HG03175 (cell line): Measurements from ENCODE around the gene PIGU.
"Not testable (repeated sequence)": the region's sequence is repeated elsewhere in the genome, so short reads cannot be mapped to it uniquely, and the experiment has no call there.

Source experiments
- ATAC-seq: cut with Tn5 transposase; IDR thresholded peaks from one replicate; pipeline ENCODE4 v1.9.1; 2021; ENCODE audit warnings: mild to moderate bottlenecking, moderate library complexity; ENCODE audit not compliant: unreplicated experiment

The PIGU gene

DNA sequence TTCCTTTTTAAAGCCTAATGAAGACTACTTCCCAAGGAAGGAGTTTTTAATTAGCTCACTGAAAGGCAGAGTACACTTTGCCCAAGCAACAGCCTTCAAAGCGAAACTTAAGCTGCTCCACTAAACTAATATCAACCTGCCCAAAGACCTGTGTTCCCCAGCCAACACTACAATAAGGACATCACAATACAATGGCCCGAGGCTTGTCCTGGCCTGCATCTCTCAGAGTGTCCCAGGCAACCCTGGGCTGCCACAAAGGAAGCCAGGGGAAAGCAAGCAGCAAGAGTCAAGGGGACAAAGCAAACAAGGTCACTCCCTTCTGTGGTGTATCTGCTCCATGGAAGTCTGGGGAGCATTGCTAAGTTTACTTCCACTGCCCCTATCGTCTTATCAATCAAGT, 52.3 kb downstream of the PIGU start:
- no peak for ATAC-seq

DNA sequence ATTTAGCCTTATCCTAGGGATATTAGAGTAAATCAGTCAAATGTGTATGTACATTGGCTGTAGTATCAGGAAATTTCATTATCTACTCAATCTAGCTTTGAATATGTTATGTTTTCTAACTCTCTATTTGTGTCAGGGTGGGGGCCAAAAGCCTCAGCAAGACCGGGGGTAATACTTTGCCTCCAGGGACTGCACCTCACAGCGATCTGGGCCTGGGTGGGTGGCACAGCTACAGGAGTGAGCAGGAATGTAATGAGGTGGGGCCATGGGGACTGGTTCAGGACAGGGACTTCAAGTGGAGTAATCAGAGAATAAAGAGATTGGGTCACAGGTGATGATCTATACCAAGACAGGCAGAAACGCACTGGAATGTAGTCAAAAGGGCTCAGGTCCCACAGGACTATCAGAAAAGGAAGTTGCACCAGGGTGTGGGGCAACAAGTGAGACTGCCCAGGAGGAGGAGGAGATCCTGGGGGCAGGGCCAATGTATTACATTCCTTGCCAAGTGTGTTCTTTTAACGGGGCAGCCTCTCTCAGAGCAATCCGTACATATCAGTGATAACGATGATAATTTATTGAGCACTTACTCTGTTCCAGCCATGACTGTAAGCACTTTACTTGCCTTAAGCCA, 54.0 kb downstream of the PIGU start:
- ATAC-seq = no peak

DNA sequence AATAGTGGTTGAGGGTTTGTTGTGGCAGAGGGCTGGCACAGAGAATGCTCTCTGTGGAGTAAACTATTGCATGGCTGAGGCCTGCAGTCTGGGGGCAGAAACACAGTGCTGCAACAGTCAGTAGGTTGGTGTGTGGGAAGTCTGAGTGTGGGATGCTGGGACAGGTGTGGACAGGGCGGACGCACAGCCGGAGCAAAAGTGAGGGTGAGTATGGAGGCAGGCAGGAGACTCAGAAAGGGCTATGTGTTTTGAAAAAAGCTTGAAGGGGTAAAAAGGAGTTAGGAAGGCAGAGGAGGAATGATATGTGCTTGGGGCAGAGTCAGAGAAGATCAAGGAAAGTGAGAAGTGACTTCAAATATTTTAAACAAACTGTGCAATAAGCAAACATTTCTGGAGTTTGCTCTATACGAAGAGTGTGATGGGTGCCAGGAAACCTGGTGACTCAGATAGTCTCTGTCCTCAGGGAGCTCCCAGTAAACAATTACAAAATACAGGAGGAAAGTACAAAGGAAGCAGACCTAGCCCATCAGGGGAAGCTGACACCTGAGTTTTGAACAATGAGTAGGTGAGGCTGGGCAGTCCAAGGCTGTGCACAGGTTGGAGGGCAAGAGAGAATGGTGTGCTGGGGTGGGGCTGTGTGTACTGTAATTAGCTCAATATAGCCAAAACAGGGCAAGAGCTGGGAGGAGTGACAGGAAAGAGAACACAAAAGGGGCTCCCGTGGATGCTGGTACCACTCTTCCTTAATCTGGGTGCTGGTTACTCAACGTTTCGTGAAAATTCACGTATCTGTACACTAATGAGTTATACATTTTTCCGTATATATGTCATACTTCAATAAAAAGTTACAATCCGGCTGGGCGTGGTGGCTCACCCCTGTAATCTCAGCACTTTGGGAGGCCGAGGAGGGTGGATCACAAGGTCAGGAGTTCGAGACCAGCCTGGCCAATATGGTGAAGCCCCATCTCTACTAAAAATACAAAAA, 55.2 kb downstream of the PIGU start:
- ATAC-seq = no peak

DNA sequence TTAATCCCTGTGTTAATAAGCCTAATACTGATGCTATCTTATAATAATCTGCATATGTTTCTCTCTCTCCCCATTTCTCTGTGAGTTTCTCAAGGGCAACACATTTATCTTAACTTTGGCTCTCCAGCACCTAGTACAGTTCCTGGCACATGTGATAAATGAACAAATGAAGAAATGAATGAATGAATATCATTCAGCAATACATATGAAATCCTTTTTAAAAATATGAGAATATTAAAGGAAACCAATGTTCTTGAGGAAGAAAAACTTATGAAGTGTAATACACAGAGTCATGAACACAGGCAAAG, 55.9 kb downstream of the PIGU start:
- ATAC-seq = no peak

DNA sequence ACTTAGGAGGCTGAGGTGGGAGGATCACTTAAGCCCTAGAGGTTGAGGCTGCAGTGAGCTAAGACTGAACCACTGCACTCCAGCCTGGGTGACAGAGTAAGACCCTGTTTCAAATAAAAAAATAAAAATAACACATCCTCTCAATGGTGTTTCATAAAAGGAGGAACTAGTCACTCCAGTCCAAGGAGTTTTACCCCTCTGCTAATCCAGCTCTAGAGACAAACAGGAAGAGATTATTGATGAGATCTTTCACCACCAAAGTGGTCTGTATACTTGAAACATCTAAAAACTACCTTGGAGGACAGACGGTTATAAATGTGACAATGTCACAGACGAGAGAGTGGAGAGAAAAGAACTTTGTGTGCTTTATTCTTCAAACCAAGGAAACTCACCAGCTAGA, 58.2 kb downstream of the PIGU start:
- ATAC-seq = no peak

DNA sequence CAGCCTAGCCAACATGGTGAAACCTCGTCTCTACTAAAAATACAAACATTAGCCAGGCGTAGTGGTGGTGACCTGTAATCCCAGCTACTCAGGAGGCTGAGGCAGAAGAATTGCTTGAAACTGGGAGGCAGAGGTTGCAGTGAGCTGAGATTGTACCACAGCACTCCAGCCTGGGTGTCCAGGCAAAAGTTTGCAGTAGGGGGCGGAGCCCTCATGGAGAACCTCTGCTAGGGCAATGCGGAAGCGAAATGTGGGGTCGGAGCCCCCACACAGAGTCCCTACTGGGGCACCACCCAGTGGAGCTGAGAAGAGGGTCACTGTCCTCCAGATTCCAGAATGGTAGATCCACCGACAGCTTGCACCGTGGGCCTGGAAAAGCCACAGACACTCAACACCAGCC, 60.0 kb downstream of the PIGU start:
- ATAC-seq = not testable (repeated sequence)

DNA sequence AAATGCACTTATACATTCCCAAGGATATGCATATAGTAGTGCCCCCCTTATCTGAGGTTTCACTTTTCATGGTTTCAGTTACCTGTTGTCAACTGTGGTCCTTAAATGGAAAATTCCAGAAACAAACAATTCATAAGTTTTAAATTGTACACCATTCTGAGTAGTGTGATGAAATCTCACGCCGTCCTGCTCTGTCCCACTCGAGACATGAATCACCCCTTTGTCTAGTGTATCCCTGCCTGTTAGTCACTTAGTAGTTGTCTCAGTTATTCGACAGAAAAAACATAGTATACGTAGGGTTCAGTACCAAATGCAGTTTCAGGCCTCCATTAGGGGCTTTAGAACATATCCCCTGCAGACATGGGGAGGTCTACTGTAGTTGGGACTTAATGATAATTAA, 61.4 kb downstream of the PIGU start:
- no peak for ATAC-seq

DNA sequence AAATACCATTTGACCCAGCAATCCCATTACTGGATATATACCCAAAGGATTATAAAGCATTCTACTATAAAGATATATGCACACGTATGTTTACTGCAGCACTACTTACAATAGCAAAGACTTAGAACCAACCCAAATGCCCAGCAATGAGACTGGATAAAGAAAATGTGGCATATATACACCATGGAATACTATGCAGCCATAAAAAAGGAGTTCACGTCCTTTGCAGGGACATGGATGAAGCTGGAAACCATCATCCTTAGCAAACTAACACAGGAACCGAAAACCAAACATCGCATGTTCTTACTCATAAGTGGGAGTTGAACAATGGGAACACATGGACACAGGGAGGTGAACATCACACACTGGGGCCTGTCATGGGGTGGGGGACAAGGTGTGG, 64.9 kb downstream of the PIGU start:
- not testable (repeated sequence) for ATAC-seq

DNA sequence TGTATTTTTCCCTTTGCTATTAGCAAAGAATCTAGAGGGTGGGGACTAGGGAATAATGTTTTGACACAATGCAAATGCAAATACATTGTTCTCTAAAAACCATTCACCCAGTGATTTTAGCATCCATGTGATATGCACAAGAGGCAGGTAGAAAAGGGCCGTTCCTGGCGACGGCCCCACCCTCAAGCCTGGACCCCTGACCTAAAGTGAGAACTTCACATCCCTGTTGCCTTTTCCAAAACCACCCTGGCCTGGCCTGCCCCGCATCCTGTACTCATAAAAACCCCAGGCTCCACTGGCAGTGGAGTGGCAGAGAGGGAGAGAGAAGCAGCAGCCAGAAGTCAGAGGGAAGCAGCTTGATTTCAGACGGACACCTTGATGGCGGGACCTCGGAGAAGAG, 69.8 kb downstream of the PIGU start:
- ATAC-seq = no peak

DNA sequence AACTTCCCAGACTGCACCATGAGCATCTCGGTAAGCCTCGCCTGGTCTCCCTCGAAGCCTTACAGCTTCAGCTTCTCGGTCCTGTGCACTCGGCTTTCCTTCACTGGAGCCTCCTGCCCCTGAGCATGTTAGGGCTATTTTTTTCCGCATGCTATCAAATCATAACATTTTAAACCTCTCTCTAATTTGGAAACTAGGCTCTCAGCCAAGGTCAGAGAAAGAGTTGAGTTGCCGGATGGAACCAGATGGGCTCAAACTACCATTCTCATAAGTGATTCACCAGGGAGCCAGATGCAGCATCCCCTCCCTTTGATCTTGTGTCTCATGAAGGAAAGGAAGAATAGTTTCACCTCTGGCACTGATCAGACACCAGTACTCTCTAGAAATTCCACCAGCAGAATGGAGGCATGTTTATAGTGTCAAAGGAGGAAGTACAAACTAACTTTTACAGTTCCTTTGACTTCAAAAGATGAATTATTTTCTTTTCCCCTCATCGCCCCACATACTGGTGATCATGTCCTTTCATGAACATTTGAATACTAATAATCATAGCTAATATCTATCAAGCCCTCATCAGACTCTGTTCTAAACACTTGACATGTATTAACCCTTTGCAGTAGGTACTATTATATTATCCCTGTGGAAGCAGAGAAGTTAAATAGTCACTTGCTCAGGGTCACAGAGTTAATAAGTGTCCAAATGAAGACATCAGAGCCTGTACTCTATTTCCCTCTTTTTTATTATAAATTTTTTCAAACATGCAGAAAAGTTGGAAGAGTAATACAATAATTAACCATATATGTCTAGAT, 71.7 kb downstream of the PIGU start:
- no peak for ATAC-seq

DNA sequence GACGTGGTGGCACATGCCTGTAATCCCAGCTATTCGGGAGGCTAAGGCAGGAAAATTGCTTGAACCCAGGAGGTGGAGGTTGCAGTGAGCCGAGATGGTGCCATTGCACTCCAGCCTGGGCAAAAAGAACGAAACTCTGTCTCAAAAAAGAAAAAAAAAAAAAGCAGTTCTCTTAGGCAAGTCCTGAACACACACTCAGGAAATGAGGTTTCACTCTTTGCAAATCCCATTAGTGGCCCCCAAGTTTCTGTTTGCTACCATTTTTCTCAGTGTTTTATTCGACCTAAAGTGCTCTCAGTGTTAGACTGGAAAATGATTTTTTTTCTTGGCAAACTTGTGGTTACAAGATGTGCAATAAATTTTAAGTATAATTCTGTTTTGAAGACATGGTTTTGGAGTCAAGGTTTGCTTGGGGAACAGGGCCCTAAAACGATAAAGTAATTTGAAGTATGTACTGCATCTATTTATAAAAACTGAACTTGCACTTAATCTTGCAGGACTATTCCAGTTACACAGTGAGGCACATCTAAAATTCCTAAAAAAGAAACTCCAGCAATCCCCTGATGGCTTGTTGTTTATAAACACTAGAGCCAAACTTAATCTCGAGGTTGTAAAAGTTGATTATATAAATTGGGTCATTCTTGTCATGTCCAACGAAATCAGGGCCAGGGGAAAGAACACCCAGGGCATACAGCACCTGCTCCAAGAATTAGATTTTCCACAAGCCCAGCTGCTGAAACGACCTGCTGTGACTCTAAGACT, 75.8 kb downstream of the PIGU start:
- no peak for ATAC-seq

DNA sequence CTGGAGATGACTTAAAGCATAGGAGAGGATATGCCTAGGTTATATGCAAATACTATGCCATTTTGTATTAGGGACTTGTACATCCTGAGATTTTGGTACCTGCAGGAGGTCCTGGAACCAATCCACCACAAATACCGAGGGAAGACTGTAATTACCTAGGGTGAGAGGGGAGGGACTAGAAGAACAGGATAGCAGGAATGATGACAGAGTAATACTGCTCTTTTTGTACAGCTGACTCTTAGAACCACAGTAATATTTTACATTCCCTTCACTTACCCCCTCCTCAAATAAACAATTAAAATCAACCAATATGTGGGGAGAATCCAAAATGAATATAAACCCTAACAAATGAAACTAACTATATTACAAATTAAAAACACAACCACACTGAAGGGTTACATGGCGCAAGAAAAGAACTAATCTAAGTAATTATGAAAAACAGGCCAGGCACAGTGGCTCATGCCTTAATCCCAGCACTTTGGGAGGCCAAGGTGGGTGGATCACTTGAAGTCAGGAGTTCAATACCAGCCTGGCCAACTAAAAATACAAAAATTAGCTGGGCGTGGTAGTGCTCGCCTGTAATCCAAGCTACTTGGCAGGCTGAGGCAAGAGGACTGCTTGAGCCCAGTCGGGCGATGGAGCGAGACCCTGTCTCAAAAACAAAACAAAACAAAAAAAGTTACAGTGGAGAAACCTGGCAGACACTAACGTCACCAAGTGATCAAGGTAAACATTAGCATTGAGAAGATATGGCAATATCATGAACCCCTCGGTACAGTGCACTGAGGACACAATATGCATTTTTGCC, 81.3 kb downstream of the PIGU start:
- no peak for ATAC-seq

DNA sequence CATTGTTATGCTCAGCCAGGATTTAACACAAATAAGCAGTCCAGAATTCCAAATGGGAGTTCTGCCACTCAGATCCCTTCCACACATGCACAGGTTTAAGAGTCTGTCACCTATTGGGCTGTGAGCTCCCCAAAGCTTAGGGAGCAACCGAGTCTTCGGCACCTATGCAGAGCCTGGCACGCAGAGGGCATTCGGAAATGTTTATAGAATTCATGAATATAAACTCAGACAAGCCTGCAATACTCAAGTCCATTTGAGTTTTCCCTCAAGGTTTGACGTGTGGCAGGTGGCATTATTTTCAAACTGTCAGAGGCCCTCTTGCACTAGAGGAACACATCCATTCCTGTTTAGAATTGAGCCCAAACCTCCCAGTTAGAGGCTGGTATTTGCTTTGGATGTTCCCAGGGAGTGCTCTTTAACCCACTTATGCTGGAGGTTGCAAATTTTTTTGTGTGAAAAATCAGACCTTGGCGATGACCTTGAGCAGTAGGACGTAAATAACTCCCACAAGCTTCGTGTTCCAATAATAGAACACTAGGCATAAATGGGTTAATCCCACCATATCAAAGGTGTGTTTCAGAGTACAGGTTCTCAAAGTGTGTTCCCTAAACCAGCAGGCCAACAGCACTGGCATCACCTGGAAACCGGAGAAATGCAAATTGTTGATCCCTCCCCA, 90.3 kb downstream of the PIGU start:
- ATAC-seq = no peak

DNA sequence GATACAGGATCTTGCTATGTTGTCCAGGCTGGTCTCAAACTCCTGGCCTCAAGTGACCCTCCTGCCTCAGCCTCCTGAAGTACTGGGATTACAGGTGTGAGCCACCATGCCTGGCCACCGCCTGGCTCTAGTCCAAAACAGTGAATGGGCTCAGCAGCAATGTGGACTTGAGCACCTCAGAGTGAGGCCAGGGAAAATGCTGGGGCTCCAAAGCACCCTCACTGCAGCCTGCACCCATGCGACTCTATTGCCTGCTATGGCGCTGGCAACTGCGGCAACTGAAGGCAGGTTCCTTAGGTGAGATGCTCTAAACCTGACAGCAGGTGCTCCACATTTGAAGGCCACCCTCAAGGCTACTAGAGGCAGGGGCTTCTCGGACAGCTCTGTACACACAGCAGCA, 91.9 kb downstream of the PIGU start:
- no peak for ATAC-seq

DNA sequence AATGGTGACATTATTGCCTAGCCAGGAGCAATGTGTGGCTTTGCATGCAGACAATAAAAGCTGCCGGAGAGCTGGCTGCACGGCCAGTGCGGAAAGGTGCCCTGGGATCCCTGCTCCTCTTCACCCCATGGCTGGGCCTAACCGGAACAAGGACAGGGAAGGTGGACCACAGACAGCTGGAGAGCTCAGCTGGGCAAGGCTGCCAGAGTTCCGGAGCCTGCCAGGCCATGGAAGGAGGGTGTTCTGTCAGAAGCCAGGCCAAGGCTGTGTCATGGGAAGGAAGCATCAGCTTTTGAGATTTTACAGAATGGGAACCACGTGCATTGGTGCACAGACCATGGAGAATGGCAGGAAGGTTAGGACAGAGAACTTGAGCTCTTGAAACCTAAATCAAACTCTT, 93.3 kb downstream of the PIGU start:
- ATAC-seq = no peak

DNA sequence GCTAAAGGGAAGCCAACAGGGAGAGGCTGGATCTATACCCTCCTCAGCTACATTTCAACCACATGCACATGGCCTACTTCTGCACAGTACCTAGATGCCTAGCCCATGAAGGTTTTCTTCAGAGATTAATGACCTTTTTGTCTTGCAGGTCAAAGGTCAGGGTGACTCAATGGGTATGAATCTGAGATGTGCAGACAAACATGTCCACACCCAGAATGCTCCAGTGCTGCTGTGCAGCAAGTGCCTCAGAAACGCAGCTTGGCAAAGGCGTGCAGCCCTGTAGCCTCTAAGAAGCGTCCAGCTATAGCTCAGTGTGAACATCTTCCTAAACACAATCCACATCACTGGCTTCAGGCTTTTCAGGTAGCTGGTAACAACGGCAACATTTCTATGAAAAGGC, 94.0 kb downstream of the PIGU start:
- ATAC-seq = no peak

DNA sequence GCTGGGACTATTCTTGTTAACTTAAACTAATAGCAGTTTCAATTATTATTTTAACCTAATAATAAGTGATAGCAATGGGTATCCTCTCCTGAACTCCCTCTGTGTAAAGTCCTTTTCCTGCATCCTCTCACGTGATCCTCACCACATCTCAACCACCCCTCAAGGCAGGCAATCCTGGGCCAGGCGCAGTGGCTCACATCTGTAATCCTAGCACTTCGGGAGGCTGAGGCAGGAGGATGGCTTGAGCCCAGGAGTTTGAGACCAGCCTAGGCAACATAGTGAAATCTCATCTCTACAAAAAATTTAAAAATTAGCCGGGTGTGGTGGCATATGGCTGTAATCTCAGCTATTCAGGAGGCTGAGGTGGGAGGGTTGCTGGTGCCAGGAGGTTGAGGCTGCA, 94.7 kb downstream of the PIGU start:
- ATAC-seq = no peak

DNA sequence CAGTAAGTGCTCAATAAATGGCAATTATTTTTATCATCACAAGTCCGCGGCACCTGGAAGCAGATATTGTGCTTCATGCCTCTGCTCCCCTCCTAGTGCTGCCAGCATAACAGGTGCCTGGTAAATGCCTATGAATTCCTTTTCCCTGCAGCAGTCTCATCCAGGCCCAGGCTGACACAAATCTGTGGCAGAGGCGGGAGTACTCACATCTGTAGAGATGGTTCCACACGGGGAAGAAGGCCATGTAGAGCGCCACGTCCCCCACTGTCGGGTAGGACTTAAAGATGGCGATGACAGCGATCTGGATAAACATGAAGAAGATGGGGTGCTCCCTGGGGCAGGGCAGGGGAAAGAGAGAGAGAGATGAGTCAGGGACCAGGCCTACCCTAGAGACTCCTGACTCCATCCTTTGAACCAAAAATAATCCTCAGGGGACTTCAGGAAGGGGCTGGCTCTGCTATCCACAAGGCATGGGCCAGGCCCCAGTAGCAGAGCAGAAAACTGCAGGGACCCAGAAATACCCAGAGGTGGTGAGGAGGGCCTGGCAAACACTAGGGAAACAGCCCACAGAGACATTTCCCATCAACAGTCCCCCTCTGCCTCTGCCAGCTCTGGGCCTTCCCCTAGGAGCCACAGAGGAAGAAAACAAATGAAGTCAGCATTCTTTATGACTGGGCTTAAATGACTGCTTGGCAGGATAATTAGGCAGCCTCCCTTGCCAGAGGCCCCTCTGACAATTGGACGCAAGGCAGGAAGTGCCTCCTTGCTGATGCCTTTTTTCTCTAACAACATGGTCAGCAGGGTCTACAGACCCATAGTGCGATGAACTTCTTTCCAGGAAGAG, 95.3 kb downstream of the PIGU start:
- no peak for ATAC-seq
